Smooth muscle cell of the brain vasculature (primary cell): ENCODE results near the gene SMKR1.
"Not testable (repeated sequence)": the region's sequence is repeated elsewhere in the genome, so short reads cannot be mapped to it uniquely, and the experiment has no call there.

Experiments
- DNase-seq: peaks from one replicate; pipeline ENCODE4 v3.0.0-alpha.2; 2012; ENCODE audit warnings: low read depth, low spot score

SMKR1 gene

DNA sequence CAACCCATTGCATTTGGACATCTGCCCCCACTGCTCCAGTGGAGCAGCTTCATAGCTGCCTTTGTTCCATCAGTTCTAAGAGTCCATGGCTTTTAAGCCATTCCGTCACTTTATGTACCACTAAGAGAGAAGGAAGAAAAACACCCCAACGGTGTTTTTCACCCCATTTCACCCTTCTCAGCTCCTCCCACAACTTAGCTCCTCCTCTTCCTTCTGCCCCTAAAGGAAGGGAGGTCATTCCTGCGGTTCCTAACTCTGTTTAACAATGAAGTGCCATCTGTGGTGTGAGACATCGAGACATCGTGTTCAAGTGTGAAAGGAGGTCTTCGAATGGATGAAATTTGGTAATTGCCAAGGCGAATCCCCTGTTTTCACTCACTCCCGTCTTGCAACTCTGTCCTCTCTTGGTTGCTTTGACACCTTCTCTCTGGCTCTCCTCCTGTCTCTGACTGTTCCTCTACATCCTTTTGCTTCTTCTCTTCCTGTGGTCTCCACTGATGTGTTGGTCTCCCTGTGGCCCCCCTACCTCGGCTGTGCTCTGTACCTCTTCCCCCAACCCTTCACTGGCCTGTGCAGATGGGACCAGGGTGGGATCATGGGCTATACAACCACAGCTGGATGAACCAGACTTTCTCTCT lies 23.0 kb downstream of the SMKR1 start:
- DNase-seq = no peak

GRCh38 chr7:129529643-129530042 lies 27.3 kb downstream of the SMKR1 start:
- no peak for DNase-seq

- no peak for DNase-seq
These were observed 28.6 kb downstream of the SMKR1 start for GRCh38 chr7:129530795-129531391.

- no peak for DNase-seq
These were observed 29.4 kb downstream of the SMKR1 start for GRCh38 chr7:129531721-129532120.

GRCh38 chr7:129532375-129532774 lies 30.0 kb downstream of the SMKR1 start:
- DNase-seq = no peak

- not testable (repeated sequence) for DNase-seq
These were observed 32.4 kb downstream of the SMKR1 start for GRCh38 chr7:129534558-129535274.

GRCh38 chr7:129535896-129536295 lies 33.6 kb downstream of the SMKR1 start:
- no peak for DNase-seq

DNA sequence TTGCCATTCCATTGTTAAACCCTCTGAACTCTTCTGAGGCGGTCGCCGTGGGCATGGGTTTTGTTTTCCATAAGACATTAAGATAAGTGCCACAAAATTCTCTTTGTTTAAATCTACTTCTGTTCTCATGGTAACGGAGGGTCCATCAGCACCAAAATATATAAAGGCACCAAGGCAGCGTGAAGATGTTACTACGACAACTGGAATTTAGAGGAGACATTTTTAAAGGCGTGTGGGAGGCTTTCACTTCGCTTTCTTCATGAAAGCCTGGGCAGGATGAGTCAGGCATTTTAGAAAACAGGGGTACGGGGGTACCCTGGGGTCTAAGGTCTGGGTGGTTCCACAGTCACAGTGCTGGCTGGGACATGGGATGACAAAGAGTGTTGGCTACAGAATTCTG lies 34.0 kb downstream of the SMKR1 start:
- DNase-seq = no peak

GRCh38 chr7:129538790-129539189 lies 36.5 kb downstream of the SMKR1 start:
- DNase-seq = no peak

DNA sequence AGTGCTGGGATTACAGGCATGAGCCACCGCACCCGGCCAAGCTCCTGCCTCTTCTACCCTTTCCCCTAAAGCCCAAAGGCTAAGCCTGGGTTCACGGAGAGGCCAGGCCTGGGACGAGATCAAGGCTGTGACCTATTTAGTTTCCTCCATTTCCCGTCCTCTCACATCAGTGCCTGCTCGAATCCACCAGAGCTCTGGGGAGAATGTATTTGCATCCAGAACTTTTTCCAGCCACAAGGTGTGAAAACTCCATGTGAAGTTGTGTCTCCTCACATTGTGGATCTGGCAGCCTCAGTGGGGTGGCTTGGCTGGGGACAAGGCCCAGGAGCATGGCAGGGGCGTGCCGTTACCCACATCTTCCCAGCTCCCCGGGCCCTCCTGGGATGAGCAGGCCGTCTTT lies 38.0 kb downstream of the SMKR1 start:
- no peak for DNase-seq

GRCh38 chr7:129544700-129545099 lies 42.4 kb downstream of the SMKR1 start:
- DNase-seq = no peak

DNA sequence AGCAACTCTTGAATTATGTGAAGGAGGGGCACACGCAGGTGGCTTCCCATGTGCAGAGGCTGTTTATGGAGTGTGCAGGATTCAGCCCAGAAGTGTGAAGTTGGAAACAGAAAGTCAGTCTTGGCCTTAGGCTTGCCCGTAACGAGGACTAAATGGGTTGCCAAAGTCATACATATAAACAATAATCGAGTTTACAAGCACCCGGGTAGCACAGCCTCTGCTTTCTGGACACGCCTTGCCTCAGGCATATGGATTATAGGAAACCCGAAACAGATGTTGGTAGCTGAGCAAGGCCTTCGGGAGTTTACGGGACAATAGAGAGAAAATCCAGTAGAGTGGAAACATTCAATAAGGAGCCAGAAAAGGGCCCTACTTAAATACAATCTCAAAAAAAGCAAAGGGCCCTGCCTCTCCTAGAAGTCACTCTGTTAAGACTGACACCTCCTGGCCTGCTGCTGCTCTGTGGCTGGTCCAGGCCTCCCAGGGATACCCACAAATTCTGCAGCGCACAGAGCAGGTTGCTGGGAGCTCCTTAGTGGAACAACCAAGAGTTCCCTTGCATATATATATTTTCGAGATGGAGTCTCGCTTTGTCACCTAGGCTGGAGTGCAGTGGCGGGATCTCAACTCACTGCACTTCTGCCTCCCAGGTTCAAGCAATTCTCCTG lies 48.5 kb downstream of the SMKR1 start:
- DNase-seq = no peak

GRCh38 chr7:129553899-129554461 lies 51.6 kb downstream of the SMKR1 start:
- DNase-seq = no peak

DNA sequence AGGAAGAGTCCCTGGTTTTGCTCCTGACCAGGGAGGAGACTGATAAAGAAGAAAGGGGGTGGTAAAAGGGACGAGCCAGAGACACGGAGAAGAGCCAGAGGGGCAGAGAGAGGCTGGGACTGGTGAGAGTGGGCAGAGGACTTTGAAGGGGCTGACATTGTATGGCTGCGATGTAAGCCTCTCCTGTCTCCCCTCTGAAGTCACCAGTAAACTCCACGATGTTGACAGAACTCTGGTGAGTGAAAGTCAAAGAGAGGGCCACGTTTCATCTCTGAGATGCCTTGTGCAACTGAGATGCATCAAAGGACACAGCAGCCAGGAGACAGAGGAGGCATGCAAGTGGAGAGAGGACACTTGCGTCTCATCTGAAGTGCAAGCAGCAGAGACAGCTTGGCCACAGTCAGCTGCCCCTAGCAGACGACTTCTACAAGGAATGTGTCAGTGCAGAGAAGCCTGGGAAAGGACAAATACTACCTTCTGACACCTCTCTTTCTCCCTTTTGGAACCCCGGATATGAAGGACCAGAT lies 54.3 kb downstream of the SMKR1 start:
- no peak for DNase-seq

DNA sequence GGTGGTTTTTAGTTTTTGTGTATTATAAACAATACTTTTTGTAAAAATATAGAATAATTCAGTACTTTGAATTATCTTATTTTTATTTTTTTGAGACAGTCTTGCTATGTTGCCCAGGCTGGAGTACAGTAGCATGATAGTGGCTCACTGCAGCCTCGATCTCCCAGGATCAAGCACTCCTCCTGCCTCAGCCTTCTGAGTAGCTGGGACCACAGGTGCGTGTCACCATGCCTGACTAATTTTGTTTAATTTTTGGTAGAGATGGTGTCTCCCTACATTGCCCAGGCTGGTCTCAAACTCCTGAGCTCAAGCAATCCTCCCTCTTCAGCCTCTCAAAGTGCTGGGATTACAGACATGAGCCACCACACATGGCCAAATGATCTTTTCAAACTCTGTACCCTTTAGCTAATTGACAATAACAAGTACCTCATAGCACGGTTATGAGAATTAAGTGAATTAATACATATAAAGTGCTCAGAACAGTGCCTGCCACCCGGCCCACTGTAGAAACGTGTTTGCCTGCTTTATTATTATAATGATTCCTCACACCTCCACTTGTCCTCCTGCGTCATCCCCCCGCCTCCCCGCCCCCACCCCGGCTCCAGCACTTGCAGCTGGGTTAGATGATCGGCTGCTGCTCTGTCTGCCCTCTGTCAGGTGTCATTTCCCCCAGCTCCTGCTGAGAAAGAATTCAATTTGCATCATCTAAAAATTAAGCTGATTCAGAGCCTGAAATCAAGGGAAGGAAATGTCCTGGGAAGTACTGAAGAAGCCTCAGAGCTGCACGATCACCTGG lies 55.6 kb downstream of the SMKR1 start:
- no peak for DNase-seq

DNA sequence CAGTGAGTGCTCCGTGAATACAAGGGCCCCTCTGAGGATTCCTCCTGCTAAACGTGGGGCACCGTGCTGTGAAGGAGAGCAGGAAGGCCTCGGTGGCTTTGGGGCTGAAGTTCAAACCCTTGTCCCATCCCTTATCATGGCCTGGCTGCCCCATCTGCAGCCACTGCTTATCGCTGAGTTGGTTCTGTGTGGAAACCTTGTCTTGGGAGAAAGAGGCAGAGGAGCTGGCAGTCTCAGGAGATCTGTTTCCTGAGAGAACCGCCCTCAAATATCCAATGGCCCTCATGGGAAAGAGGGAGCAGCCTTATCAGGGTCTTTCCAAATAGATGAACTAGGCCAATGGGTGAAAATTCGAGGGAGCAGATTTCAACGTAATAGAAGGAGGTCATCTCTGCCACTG lies 57.2 kb downstream of the SMKR1 start:
- no peak for DNase-seq

DNA sequence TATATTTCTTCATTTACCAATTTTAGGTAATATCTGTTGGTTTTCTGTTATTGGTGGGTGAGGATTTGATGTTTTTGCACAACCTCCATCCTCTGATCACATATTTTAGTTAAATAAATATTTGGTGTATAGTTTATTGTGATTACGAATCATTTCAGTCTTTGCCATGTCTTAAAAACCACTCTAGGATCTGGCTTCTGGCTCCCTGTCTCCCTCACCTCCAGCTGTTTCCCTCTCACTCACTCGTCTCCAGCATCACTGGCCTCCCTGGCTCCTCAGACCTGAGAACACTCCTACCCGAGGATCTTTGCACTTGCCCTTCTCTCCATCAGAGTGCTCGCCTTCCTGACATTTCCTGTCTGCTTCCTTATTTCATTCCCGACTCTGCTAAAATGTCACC lies 58.5 kb downstream of the SMKR1 start:
- no peak for DNase-seq

- no peak for DNase-seq
These were observed 59.5 kb downstream of the SMKR1 start for GRCh38 chr7:129561677-129562359.
